ENCODE data around the gene SERBP1. TPM values are rescaled to one million over a fixed set of nuclear protein-coding genes. Genes with fewer than 3 reads are reported as not detected.
A peak's percentile ranks its signal among the peaks of the same experiment; 100 is the strongest.

Gene SERBP1
- total RNA-seq, 6 donors from 2014 or later: 93.2 to 199 (median 138) TPM

DNA sequence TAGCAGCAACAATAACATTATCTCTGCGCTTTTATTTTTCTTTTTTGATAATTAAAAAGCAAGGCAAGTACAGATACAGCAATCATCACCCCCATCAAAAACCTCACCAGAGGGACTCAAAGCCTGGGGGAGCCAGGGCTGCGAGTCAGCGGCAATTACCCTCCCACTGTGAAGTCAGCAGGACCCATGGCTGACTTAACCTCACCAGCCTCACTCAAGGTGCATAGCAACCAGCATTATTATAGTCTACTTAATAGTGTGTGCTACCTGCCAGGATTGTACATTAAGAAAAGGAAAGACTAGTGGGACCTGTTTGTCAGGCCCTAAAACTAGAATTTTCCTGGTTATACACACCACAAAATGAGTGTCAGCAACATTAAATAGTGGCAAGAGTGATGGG, 28.9 kb upstream of the SERBP1 start:
- peaks cover 0 to 13% (median 7%) of the 10 kb centered on the region in 4 donors for H3K4me1 ChIP-seq
- 93 to 96% methylated on average over 3 of the region's 3 CpGs for WGBS, 2 donors
- DNase-seq: no peak
- H3K9me3 ChIP-seq: no peaks in the 10 kb centered on the region
- no peak for TF ChIP-seq POLR2A (IDR thresholded peaks at IDR 0.05)
- TF ChIP-seq POLR2AphosphoS5 (IDR thresholded peaks at IDR 0.05): no peak
- TF ChIP-seq EP300 (IDR thresholded peaks at IDR 0.05): no peak
- TF ChIP-seq, protein P1, sequence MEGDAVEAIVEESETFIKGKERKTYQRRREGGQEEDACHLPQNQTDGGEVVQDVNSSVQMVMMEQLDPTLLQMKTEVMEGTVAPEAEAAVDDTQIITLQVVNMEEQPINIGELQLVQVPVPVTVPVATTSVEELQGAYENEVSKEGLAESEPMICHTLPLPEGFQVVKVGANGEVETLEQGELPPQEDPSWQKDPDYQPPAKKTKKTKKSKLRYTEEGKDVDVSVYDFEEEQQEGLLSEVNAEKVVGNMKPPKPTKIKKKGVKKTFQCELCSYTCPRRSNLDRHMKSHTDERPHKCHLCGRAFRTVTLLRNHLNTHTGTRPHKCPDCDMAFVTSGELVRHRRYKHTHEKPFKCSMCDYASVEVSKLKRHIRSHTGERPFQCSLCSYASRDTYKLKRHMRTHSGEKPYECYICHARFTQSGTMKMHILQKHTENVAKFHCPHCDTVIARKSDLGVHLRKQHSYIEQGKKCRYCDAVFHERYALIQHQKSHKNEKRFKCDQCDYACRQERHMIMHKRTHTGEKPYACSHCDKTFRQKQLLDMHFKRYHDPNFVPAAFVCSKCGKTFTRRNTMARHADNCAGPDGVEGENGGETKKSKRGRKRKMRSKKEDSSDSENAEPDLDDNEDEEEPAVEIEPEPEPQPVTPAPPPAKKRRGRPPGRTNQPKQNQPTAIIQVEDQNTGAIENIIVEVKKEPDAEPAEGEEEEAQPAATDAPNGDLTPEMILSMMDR (IDR thresholded peaks at IDR 0.05): no peak
- H3K4me3 ChIP-seq: no peak overlapping the region
- H3K27ac ChIP-seq: no peak overlapping the region
- H3K36me3 ChIP-seq: no peaks in the 10 kb centered on the region
- no peaks in the 10 kb centered on the region for H3K27me3 ChIP-seq
- ATAC-seq (ENCODE audit: low FRiP score in 2 of 2): no peak

DNA sequence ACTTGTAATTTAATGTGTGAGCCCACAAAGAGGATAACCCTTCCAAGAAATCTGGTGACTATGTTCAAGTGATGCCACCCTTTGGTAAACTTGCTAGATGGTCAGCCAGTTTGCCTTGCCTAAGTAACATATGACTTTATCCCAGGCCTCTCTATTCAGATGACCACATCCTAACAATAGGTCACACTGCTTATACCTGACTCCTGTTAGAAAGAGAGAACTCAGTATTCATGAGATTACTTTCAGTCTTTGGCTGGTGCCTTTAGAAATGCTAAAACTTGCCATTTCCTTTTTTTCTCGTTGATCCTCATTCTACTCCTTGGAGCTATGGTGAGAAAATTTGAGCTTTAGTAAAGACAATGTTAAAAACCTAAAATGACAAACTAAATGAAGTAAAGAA, 28.5 kb upstream of the SERBP1 start:
- no peak for ATAC-seq (ENCODE audit: low FRiP score in 2 of 2)

DNA sequence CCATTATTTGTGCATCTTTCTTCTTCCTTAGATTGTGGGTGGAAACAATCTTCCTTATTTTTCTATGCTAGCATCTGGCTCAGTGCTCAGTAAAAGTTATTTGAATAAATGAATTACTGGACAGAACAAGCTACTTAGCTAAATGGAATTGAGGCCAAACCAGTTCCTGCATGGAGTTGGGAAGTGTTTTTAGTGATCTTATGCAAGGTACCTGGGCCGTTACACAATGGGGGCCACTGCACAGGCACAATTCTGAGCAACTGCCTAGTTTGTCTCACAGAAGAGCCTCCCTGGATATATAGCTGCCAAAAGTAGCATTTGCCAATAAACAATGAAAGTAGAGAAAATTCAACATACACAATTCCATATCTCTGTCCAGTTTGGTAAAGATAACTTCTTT, 27.0 kb upstream of the SERBP1 start:
- H3K9me3 ChIP-seq: no peaks in the 10 kb centered on the region
- peaks cover 0 to 13% (median 7%) of the 10 kb centered on the region in 4 donors for H3K4me1 ChIP-seq
- ATAC-seq (ENCODE audit: low FRiP score in 2 of 2): no peak
- H3K4me3 ChIP-seq: no peak overlapping the region
- TF ChIP-seq POLR2AphosphoS5 (IDR thresholded peaks at IDR 0.05) (no peak), EP300 (IDR thresholded peaks at IDR 0.05) (no peak), POLR2A (IDR thresholded peaks at IDR 0.05) (no peak)
- TF ChIP-seq, protein P1 (IDR thresholded peaks at IDR 0.05): no peak
- H3K27ac ChIP-seq: no peak overlapping the region
- no peaks in the 10 kb centered on the region for H3K36me3 ChIP-seq
- 65 to 80% methylated on average over 1 of the region's 1 CpG for WGBS, 2 donors
- no peaks in the 10 kb centered on the region for H3K27me3 ChIP-seq
- DNase-seq: peak in 1 of 2 donors; percentile 45

More for the DNA sequence above, 28.5 kb upstream of the SERBP1 start:
- Histone ChIP-seq H3K4me1 (peaks cover 0 to 13% (median 7%) of the 10 kb centered on the region in 4 donors), H3K4me3 (no peak overlapping the region), H3K27ac (no peak overlapping the region), H3K36me3 (no peaks in the 10 kb centered on the region), H3K9me3 (no peaks in the 10 kb centered on the region), H3K27me3 (no peaks in the 10 kb centered on the region)
- 81 to 97% methylated on average over 1 of the region's 1 CpG for WGBS, 2 donors
- TF ChIP-seq POLR2A (IDR thresholded peaks at IDR 0.05) (no peak), EP300 (IDR thresholded peaks at IDR 0.05) (no peak), POLR2AphosphoS5 (IDR thresholded peaks at IDR 0.05) (no peak)
- TF ChIP-seq, protein P1 (IDR thresholded peaks at IDR 0.05): no peak
- DNase-seq: no peak

DNA sequence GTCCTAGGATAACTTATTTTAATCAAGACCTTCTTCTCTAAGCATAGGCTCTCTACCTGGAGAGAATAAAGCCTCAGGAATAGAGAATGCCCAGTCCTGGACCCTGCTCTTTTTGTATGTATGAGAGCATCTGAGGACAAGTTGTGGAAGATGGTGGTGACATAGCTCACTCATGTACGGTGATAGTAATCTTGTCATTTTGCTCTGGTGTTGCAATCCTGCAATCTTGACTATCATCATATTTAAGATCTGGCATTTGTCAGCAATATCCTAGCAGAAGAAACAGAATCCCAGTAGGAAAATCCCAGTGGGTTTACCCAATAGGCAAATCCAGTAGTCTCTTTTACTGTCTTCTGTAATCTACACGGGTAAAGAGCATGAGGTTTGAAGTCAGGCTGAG, 21.6 kb upstream of the SERBP1 start:
- Histone ChIP-seq H3K9me3 (no peaks in the 10 kb centered on the region), H3K36me3 (no peaks in the 10 kb centered on the region), H3K4me3 (no peak overlapping the region), H3K27ac (no peak overlapping the region), H3K27me3 (no peaks in the 10 kb centered on the region), H3K4me1 (peaks cover 0 to 9% (median 5%) of the 10 kb centered on the region in 4 donors)
- no peak for ATAC-seq (ENCODE audit: low FRiP score in 2 of 2)
- WGBS, 2 donors: 72 to 73% methylated on average over 2 of the region's 2 CpGs
- DNase-seq: no peak
- TF ChIP-seq POLR2AphosphoS5 (IDR thresholded peaks at IDR 0.05) (no peak), EP300 (IDR thresholded peaks at IDR 0.05) (no peak), POLR2A (IDR thresholded peaks at IDR 0.05) (no peak)
- TF ChIP-seq, protein P1 (IDR thresholded peaks at IDR 0.05): no peak

DNA sequence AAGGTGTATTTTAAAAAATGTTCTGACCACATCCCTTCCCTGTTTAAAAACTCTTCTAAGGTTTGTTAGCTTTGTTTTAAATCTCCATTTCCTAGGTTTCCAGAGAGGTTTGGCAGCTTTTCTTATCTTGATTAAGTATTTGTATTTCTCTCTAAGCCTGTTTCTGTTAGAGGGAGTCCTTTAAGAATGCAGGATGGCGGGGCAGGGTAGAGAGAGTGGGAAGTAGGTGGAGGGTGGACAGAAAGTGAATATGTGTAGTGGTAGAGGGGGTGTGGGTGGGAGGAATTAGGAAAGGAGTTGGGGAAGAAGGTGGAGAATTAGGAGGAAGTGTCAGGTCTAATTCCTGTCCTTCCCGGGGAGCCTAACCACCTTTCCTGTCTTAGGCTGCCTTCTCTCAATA, 21.2 kb upstream of the SERBP1 start:
- peak in 1 of 2 donors; percentile 68 for ATAC-seq (ENCODE audit: low FRiP score in 2 of 2)
- WGBS, 2 donors: 30 to 32% methylated on average over 2 of the region's 2 CpGs

More for the DNA sequence above, 21.2 kb upstream of the SERBP1 start:
- no peak for DNase-seq
- TF ChIP-seq, protein P1 (IDR thresholded peaks at IDR 0.05): no peak
- no peak for TF ChIP-seq POLR2A (IDR thresholded peaks at IDR 0.05)
- TF ChIP-seq POLR2AphosphoS5 (IDR thresholded peaks at IDR 0.05): no peak
- no peak for TF ChIP-seq EP300 (IDR thresholded peaks at IDR 0.05)
- no peaks in the 10 kb centered on the region for H3K36me3 ChIP-seq
- H3K9me3 ChIP-seq: no peaks in the 10 kb centered on the region
- H3K27ac ChIP-seq: no peak overlapping the region
- no peaks in the 10 kb centered on the region for H3K27me3 ChIP-seq
- peaks cover 0 to 11% (median 5%) of the 10 kb centered on the region in 4 donors for H3K4me1 ChIP-seq
- H3K4me3 ChIP-seq: no peak overlapping the region

All from upper lobe of left lung (tissue), 6 donors.